Subcutaneous adipose tissue (tissue), 4 donors: ENCODE measurements around the gene IL1A. TPM values are rescaled to one million over a fixed set of nuclear protein-coding genes. Genes with fewer than 3 reads are reported as not detected.

Experiments used
- total RNA-seq, 4 donors: library from RNA; depleted of rRNA; stranded (reverse); fragments of >200 nt; gene quantifications; one replicate each; pipeline ENCODE4 v1.1.0, GENCODE V29; 2016
- TF ChIP-seq, protein P1 (sequence below): fragments of 450-650 bp; IDR thresholded peaks from one replicate; pipeline ENCODE4 v1.5.1; 2016; ENCODE audit warnings: low read depth, mild to moderate bottlenecking, control low read depth, antibody characterized with exemption, moderate library complexity

Gene IL1A
- total RNA-seq, 4 donors from 2014 or later = not detected

DNA sequence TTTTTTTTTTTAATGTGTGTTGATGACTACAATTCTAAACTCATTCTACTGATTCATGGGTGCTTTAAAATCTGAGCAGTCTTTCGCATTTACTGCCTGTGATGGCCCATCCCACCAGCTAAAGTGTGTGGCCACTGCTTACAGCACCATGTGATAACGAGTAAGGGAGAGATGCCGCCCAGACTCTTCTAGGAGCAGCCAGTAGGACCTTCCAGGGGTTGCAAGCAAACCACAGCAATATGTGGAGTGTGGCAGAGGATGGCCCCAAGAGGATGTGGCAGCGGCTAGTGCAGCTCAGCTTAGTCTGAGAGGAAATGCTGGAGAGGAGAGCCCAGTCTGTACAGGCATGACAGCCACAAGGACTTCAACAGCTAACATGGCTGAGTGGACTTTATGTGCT is 37.4 kb upstream of the IL1A start:
- TF ChIP-seq, protein P1, sequence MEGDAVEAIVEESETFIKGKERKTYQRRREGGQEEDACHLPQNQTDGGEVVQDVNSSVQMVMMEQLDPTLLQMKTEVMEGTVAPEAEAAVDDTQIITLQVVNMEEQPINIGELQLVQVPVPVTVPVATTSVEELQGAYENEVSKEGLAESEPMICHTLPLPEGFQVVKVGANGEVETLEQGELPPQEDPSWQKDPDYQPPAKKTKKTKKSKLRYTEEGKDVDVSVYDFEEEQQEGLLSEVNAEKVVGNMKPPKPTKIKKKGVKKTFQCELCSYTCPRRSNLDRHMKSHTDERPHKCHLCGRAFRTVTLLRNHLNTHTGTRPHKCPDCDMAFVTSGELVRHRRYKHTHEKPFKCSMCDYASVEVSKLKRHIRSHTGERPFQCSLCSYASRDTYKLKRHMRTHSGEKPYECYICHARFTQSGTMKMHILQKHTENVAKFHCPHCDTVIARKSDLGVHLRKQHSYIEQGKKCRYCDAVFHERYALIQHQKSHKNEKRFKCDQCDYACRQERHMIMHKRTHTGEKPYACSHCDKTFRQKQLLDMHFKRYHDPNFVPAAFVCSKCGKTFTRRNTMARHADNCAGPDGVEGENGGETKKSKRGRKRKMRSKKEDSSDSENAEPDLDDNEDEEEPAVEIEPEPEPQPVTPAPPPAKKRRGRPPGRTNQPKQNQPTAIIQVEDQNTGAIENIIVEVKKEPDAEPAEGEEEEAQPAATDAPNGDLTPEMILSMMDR = no peak

DNA sequence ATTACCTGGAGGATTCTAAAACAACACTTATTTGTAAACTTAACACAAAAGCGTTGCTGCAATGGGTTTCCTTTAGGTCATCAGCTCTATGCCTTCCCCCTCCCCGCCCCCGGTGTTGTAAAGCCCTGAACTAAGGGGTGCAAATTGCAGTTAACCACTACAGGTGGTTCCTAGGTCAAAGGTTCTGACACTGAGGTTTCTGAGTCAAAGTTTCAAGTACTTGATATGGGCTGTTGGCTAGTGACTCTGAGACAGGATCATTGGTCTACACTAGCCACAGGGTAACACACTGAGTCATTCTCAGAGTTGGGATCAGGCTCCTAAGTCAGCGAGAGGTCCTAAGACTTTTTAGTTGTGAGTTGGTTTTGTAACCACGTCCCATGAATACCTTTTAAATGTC is 36.8 kb upstream of the IL1A start:
- TF ChIP-seq, protein P1 = no peak

DNA sequence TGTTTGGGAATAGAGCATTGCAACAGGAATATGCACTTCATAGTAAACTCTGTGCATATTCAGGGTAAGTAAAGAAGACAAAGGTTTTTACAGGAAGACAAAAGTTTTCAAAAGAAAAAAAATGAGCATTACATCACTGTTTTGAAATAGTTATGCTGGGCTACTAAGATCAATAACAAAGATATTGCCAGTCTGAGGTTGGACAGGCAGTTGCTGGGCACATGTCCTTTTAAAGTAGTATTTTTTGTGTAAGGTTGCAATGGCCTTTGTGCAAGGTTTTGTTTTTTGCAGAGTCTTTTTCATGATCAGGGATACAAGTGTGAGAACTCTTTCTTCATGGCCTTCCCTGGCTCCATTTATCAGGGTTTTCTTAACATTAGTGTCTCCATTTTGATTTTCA is 36.0 kb upstream of the IL1A start:
- TF ChIP-seq, protein P1 = no peak

DNA sequence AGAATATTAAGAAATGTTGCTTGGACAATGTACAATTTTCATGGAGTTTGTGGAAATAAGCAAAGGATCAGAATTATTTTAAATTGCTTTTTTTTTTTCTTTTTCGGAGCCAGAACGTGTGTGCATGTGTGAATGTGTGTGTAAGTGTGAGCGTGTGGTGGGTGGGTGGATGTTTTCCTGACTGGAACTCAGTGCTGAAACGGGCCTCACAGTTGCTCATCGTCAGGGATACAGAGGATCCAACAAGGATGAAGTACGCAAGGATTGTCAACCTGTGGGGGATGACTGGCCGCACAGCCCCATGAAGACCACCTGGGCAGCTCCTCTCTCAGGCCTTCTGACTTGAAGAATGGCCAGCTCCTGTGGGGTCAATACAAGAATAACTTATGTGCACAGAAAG is 34.8 kb upstream of the IL1A start:
- TF ChIP-seq, protein P1 = no peak

DNA sequence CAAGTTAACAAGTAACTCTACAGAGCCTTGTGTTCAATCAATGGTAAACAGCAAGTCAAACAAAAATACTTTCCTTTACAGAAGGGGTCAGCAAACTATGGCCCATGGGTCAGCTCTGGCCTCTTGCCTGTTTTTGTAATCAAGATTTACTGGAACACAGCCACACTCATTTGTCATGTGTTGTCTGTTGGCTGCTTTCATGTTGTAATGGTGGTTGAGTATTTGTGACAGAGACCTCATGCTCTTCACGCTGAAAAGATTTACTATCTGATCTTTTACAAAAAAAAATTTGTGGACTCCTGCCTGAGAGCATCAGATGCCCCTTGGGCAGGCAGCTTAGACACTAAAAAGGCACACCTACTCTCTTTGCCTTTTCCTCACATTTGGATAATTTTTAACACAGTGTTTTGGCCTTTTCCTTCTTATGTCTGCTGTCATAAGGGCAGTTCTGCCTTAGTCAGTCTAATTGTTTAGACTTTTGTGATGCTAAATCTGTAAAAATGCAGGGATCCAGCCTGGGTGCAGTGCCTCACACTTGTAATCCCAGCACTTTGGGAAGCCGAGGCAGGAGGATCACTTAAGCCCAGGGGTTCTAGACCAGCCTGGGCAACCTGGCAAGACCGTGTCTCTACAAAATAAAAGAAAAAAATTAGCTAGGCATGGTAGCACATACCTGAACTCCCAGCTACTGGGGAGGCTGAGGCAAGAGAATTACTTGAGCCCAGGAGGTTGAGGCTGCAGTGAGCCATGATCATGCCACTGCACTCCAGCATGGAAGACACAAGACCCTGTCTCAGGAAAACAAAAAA is 34.0 kb upstream of the IL1A start:
- TF ChIP-seq, protein P1 = no peak

DNA sequence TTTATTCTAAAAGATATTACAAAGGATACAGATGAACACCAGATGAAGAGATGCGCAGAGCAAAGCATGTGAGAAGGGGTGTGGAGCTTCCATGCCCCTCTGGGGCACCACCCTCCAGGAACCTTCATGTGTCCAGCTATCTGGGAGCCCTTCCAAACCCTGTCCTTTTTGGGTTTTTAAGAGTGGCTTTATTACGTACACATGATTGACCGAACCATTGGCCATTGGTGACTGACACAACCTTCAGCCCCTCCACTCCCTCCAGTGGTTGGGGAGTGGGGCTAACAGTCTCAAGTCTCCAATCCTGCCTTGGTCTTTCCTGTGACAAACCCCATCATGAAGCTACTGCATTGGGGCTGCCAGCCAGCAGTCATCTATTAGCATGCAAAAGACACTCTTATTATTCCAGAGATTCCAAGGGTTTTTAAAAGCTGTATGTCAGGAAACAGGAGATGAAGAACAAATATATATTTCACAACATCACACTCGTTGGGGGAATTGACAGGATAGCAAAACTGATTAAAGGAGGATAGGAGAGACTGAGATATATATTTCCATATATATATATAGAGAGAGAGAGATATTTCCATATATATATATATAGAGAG is 32.9 kb upstream of the IL1A start:
- TF ChIP-seq, protein P1 = no peak

DNA sequence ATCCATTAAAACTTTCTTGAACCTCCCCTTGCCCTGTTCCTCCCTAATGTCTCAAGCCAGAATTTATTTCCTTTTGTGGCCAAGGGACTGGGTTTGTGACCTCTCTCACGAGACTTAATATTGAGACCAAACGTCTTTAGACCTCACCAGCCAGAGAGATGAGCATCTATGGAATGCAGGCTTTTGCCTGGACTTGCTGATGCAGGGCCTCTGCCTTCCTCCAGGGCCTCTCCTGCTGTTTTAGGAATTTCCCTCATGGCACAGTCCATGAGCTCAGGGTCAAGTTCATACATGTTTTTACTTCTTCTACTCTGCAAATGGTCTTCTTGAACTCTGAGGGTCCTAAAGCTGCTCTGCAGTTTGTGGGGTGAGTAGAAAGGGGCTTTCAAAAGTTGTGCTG is 30.0 kb upstream of the IL1A start:
- TF ChIP-seq, protein P1 = no peak
